Ishikawa (cell line): Measurements from ENCODE around the gene EFS.

ENCODE experiments used
- FOXM1 ChIP-seq: IDR thresholded peaks from 2 replicates; pipeline ENCODE4 v1.6.1; 2012; ENCODE audit warnings: low read depth, borderline replicate concordance
- RAD21 ChIP-seq: IDR thresholded peaks from 2 replicates; pipeline ENCODE4 v1.6.1; 2012; ENCODE audit warnings: low read depth
- TAF1 ChIP-seq: IDR thresholded peaks from 2 replicates; pipeline ENCODE4 v1.6.1; 2012; ENCODE audit warnings: low read depth, mild to moderate bottlenecking
- TEAD4 ChIP-seq: IDR thresholded peaks from 2 replicates; pipeline ENCODE4 v1.6.1; 2012

- TF ChIP-seq TAF1 (no peak), RAD21 (no peak), TEAD4 (no peak), FOXM1 (no peak)
These were observed 24.4 kb upstream of the EFS start for GRCh38 chr14:23389396-23389795.
